Chondrocyte (in vitro differentiated cells): ENCODE measurements around the gene CSNK1G2. TPM values are rescaled to one million over a fixed set of nuclear protein-coding genes. Genes with fewer than 3 reads are reported as not detected.

Experiments
- DNase-seq: peaks from one replicate; pipeline ENCODE4 v3.0.0; 2021; ENCODE audit warnings: mixed read lengths, low spot score
- H3K27ac Mint-ChIP-seq: one replicate; pipeline ENCODE4 v1.8.0; 2021; ENCODE audit warnings: mild to moderate bottlenecking, moderate library complexity, mixed read lengths; ENCODE audit not compliant: unreplicated experiment
- H3K27me3 Mint-ChIP-seq: 2 replicates; pipeline ENCODE4 v1.8.0; 2021; ENCODE audit warnings: low read depth, mixed read lengths
- H3K36me3 Mint-ChIP-seq: 2 replicates; pipeline ENCODE4 v1.8.0; 2021; ENCODE audit warnings: low read depth, mixed read lengths
- H3K4me1 Mint-ChIP-seq: 2 replicates; pipeline ENCODE4 v1.8.0; 2021; ENCODE audit warnings: low read depth, mild to moderate bottlenecking, mixed read lengths
- H3K4me3 Mint-ChIP-seq: one replicate; pipeline ENCODE4 v1.8.0; 2021; ENCODE audit warnings: mild to moderate bottlenecking, moderate library complexity, mixed read lengths; ENCODE audit not compliant: unreplicated experiment
- H3K9me3 Mint-ChIP-seq: 2 replicates; pipeline ENCODE4 v1.8.0; 2021; ENCODE audit warnings: low read depth, mixed read lengths
- total RNA-seq: library from RNA; stranded (reverse); gene quantifications from 3 replicates; pipeline ENCODE4 v1.2.1, GENCODE V29; 2021
- TF ChIP-seq, protein P1 (sequence below): fragments of 200-600 bp; sonication (generic); IDR thresholded peaks from 2 replicates; pipeline ENCODE4 v1.5.0; 2021; ENCODE audit warnings: antibody characterized with exemption, mild to moderate bottlenecking, moderate library complexity

Gene CSNK1G2
- total RNA-seq, 1 donor from 2014 or later = 58.9 TPM

DNA sequence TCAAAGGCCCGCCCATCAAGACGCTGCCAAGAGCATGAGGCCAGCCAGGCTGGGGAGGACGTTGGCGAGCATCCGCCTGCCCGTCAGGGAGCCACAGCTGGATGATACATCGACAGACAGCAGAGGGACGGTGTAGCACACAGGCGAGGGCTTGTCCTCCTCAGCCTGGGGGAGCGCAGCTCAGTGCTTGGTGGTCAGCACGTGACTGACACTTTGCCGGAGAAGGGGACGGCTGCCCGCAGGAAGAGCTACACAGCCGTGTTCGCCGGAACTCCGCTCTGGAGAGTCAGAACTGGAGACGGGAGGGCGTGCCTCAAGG is 34.1 kb downstream of the CSNK1G2 start:
- Mint-ChIP-seq H3K36me3 (peaks cover 3% of the 10 kb centered on the region), H3K4me3 (no peak overlapping the region), H3K9me3 (no peaks in the 10 kb centered on the region), H3K4me1 (no peaks in the 10 kb centered on the region), H3K27ac (no peak overlapping the region), H3K27me3 (no peaks in the 10 kb centered on the region)
- DNase-seq = no peak
- TF ChIP-seq, protein P1, sequence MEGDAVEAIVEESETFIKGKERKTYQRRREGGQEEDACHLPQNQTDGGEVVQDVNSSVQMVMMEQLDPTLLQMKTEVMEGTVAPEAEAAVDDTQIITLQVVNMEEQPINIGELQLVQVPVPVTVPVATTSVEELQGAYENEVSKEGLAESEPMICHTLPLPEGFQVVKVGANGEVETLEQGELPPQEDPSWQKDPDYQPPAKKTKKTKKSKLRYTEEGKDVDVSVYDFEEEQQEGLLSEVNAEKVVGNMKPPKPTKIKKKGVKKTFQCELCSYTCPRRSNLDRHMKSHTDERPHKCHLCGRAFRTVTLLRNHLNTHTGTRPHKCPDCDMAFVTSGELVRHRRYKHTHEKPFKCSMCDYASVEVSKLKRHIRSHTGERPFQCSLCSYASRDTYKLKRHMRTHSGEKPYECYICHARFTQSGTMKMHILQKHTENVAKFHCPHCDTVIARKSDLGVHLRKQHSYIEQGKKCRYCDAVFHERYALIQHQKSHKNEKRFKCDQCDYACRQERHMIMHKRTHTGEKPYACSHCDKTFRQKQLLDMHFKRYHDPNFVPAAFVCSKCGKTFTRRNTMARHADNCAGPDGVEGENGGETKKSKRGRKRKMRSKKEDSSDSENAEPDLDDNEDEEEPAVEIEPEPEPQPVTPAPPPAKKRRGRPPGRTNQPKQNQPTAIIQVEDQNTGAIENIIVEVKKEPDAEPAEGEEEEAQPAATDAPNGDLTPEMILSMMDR = no peak

DNA sequence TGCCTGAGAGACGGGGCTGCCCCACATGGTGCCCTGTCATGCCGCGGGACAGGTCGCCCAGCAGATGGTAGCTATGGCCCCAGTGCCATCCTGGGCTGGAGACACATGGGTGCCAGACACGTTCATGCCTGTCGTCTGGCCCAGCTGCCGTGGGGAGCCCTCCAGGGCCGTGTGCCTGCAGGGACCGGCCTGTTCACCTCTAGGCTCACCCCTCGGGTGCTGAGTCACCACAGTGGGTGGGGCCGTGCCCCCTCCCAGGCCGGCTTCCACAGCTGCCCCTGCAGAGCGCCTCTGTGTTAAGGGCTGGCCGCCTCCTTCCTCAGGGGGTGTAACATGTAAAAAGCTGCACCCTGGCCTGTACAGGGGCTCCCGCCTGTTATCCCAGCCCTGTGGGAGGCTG is 36.1 kb downstream of the CSNK1G2 start:
- Mint-ChIP-seq H3K4me1 (no peaks in the 10 kb centered on the region), H3K4me3 (no peak overlapping the region), H3K9me3 (no peaks in the 10 kb centered on the region), H3K36me3 (peaks cover 10% of the 10 kb centered on the region), H3K27ac (no peak overlapping the region), H3K27me3 (no peaks in the 10 kb centered on the region)
- TF ChIP-seq, protein P1 = no peak
- no peak for DNase-seq

GRCh38 chr19:1978346-1978894 is 37.4 kb downstream of the CSNK1G2 start:
- Mint-ChIP-seq H3K27me3 (no peaks in the 10 kb centered on the region), H3K4me3 (no peak overlapping the region), H3K9me3 (no peaks in the 10 kb centered on the region), H3K4me1 (no peaks in the 10 kb centered on the region), H3K27ac (no peak overlapping the region), H3K36me3 (peaks cover 11% of the 10 kb centered on the region)
- no peak for DNase-seq
- TF ChIP-seq, protein P1 = no peak

DNA sequence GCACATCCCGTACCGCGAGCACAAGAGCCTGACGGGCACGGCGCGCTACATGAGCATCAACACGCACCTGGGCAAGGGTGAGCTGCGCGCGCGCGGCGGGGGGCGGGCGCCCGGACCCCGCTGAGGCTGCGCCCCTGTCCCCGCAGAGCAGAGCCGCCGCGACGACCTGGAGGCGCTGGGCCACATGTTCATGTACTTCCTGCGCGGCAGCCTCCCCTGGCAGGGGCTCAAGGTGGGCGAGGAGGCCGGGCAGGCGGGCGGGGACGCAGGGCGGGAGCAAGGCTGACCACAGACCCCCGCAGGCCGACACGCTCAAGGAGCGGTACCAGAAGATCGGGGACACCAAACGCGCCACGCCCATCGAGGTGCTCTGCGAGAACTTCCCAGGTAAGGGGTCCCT is 38.0 kb downstream of the CSNK1G2 start:
- Mint-ChIP-seq H3K27me3 (no peaks in the 10 kb centered on the region), H3K4me1 (no peaks in the 10 kb centered on the region), H3K36me3 (peaks cover 13% of the 10 kb centered on the region), H3K4me3 (no peak overlapping the region), H3K27ac (no peak overlapping the region), H3K9me3 (no peaks in the 10 kb centered on the region)
- TF ChIP-seq, protein P1 = no peak
- DNase-seq = no peak

DNA sequence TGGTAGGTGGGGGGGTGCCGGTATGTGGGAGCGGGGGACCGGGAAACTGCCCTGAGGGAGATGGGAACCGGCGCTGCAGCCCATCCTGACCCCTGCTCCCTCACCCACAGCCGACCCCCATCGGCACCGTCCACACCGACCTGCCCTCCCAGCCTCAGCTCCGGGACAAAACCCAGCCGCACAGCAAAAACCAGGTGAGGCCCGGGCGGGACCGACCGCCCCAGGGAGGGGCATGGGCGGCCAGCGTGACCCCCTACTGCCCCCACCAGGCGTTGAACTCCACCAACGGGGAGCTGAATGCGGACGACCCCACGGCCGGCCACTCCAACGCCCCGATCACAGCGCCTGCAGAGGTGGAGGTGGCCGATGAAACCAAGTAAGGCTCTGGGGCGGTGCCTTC is 38.7 kb downstream of the CSNK1G2 start:
- Mint-ChIP-seq H3K9me3 (no peaks in the 10 kb centered on the region), H3K4me3 (no peak overlapping the region), H3K27ac (no peak overlapping the region), H3K4me1 (no peaks in the 10 kb centered on the region), H3K36me3 (peaks cover 13% of the 10 kb centered on the region), H3K27me3 (no peaks in the 10 kb centered on the region)
- TF ChIP-seq, protein P1 = no peak
- no peak for DNase-seq
